Mesenchymal stem cell (in vitro differentiated cells and primary cell): Measurements from ENCODE around the gene APBA1.

Experiments used
- DNase-seq: peaks from one replicate; pipeline ENCODE4 v3.0.0-alpha.2; 2013
- H2AFZ ChIP-seq: one replicate; pipeline ENCODE4 v1.6.1; 2013; ENCODE audit warnings: low read depth, mild to moderate bottlenecking, control low read depth, inconsistent platforms, low read length, moderate library complexity
- H2AK5ac ChIP-seq: 2 replicates; pipeline ENCODE4 v1.6.1; 2013; ENCODE audit warnings: low read length, moderate library complexity, mild to moderate bottlenecking, inconsistent platforms; ENCODE audit not compliant: severe bottlenecking
- H2BK120ac ChIP-seq: one replicate; pipeline ENCODE4 v1.6.1; 2013; ENCODE audit warnings: low read depth, mild to moderate bottlenecking, inconsistent platforms, low read length, moderate library complexity
- H2BK12ac ChIP-seq, 2 experiments: one replicate each; pipeline ENCODE4 v1.6.1; 2013; ENCODE audit warnings: inconsistent platforms in 2 of 2, low read length in 2 of 2, mild to moderate bottlenecking in 2 of 2, moderate library complexity in 2 of 2, control low read depth in 1 of 2
- H2BK15ac ChIP-seq: one replicate; pipeline ENCODE4 v1.6.1; 2013; ENCODE audit warnings: mild to moderate bottlenecking, low read depth, inconsistent platforms; ENCODE audit not compliant: poor library complexity, severe bottlenecking
- H2BK5ac ChIP-seq: 2 replicates; pipeline ENCODE4 v1.6.1; 2013; ENCODE audit warnings: low read depth, mild to moderate bottlenecking, low read length, control low read depth, inconsistent platforms; ENCODE audit not compliant: poor library complexity, severe bottlenecking
- H3K14ac ChIP-seq, 2 experiments: one replicate each; pipeline ENCODE4 v1.6.1; 2013; ENCODE audit warnings: inconsistent platforms in 2 of 2, low read length in 2 of 2, control low read depth in 1 of 2, mild to moderate bottlenecking in 1 of 2, moderate library complexity in 1 of 2
- H3K18ac ChIP-seq, 2 experiments: one replicate each; pipeline ENCODE4 v1.6.1; 2013; ENCODE audit warnings: inconsistent platforms in 2 of 2, low read length in 2 of 2, control low read depth in 1 of 2, low read depth in 1 of 2, mild to moderate bottlenecking in 1 of 2
- H3K23ac ChIP-seq, 2 experiments: one replicate each; pipeline ENCODE4 v1.6.1; 2013; ENCODE audit warnings: inconsistent platforms in 2 of 2, low read length in 2 of 2, mild to moderate bottlenecking in 2 of 2, moderate library complexity in 2 of 2, control low read depth in 1 of 2
- H3K27ac ChIP-seq: 2 replicates; pipeline ENCODE4 v1.5.1; 2013; ENCODE audit warnings: mild to moderate bottlenecking, moderate library complexity, low read length, control low read depth, inconsistent platforms; ENCODE audit not compliant: poor library complexity, severe bottlenecking
- H3K27me3 ChIP-seq, 2 experiments: 2 replicates each; pipeline versions ENCODE4 v1.6.1 to v1.7.0; 2013; ENCODE audit warnings: low read length in 2 of 2, mild to moderate bottlenecking in 2 of 2, moderate library complexity in 2 of 2, control low read depth in 1 of 2, inconsistent platforms in 1 of 2; ENCODE audit not compliant: control insufficient read depth in 1 of 2, insufficient read depth in 1 of 2
- H3K36me3 ChIP-seq, 2 experiments: 2 replicates each; pipeline versions ENCODE4 v1.6.1 to v1.7.0; 2013; ENCODE audit warnings: low read length in 2 of 2, control low read depth in 1 of 2, inconsistent platforms in 1 of 2, low read depth in 1 of 2, mild to moderate bottlenecking in 1 of 2; ENCODE audit not compliant: insufficient read depth in 2 of 2, control insufficient read depth in 1 of 2
- H3K4ac ChIP-seq, 2 experiments: one replicate each; pipeline ENCODE4 v1.6.1; 2013; ENCODE audit warnings: inconsistent platforms in 2 of 2, low read length in 2 of 2, mild to moderate bottlenecking in 2 of 2, moderate library complexity in 2 of 2, control low read depth in 1 of 2, low read depth in 1 of 2
- H3K4me1 ChIP-seq: 2 replicates; pipeline ENCODE4 v1.6.1; 2013; ENCODE audit warnings: low read depth, low read length, control low read depth; ENCODE audit not compliant: control insufficient read depth, insufficient read depth
- H3K4me2 ChIP-seq: 2 replicates; pipeline ENCODE4 v1.6.1; 2013; ENCODE audit warnings: low read length, mild to moderate bottlenecking, inconsistent platforms; ENCODE audit not compliant: poor library complexity, severe bottlenecking
- H3K4me3 ChIP-seq, 2 experiments: 2 replicates each; pipeline versions ENCODE4 v1.5.1 to v1.7.0; 2013; ENCODE audit warnings: low read length in 2 of 2, mild to moderate bottlenecking in 2 of 2, control low read depth in 1 of 2, low read depth in 1 of 2; ENCODE audit not compliant: insufficient read depth in 1 of 2
- H3K79me1 ChIP-seq: replicated peaks from 2 replicates; pipeline ENCODE4 v1.6.1; 2013; ENCODE audit warnings: mild to moderate bottlenecking, control low read depth, low read length, inconsistent platforms; ENCODE audit not compliant: poor library complexity, severe bottlenecking
- H3K9ac ChIP-seq: 2 replicates; pipeline ENCODE4 v1.7.0; 2013; ENCODE audit warnings: mild to moderate bottlenecking, low read length, moderate library complexity
- H3K9me3 ChIP-seq: 2 replicates; pipeline ENCODE4 v1.7.0; 2013; ENCODE audit warnings: mild to moderate bottlenecking, low read length; ENCODE audit not compliant: control insufficient read depth
- H4K8ac ChIP-seq: one replicate; pipeline ENCODE4 v1.6.1; 2013; ENCODE audit warnings: inconsistent platforms, mild to moderate bottlenecking, low read length, moderate library complexity
- H4K91ac ChIP-seq: one replicate; pipeline ENCODE4 v1.6.1; 2013; ENCODE audit warnings: mild to moderate bottlenecking, low read length, inconsistent platforms
- WGBS: methylation state at CpG from one replicate; pipeline ENCODE4 v1.1.7; 2013; ENCODE audit warnings: mixed read lengths; 5-methylcytosine and 5-hydroxymethylcytosine counted together

The APBA1 gene

GRCh38 chr9:69632768-69633167 lies 39.4 kb downstream of the APBA1 start:
- H2BK15ac ChIP-seq: no peak overlapping the region

GRCh38 chr9:69627281-69627680 lies 44.9 kb downstream of the APBA1 start:
- Histone ChIP-seq H3K23ac (no peak overlapping the region), H3K14ac (no peak overlapping the region), H3K4me1 (no peaks in the 10 kb centered on the region), H3K79me1 (peaks cover 11% of the 10 kb centered on the region), H3K27me3 (no peaks in the 10 kb centered on the region), H2AK5ac (no peak overlapping the region), H3K9ac (no peak overlapping the region), H2BK15ac (no peak overlapping the region), H3K4ac (no peak overlapping the region), H3K4me2 (no peak overlapping the region), H2BK5ac (no peak overlapping the region), H4K91ac (no peak overlapping the region), H4K8ac (no peak overlapping the region), H3K4me3 (no peak overlapping the region), H2BK120ac (no peak overlapping the region), H3K27ac (no peak overlapping the region), H2AFZ (no peak overlapping the region), H2BK12ac (no peak overlapping the region), H3K9me3 (no peaks in the 10 kb centered on the region), H3K36me3 (no peaks in the 10 kb centered on the region), H3K18ac (no peak overlapping the region)
- DNase-seq: no peak
- 80% methylated on average over 3 of the region's 3 CpGs for WGBS

More at GRCh38 chr9:69632768-69633167, 39.4 kb downstream of the APBA1 start:
- Histone ChIP-seq H2BK5ac (no peak overlapping the region), H3K36me3 (no peaks in the 10 kb centered on the region), H3K18ac (no peak overlapping the region), H3K9ac (no peak overlapping the region), H2BK12ac (no peak overlapping the region), H3K23ac (no peak overlapping the region), H2AFZ (no peak overlapping the region), H3K9me3 (no peaks in the 10 kb centered on the region), H3K4me3 (no peak overlapping the region), H3K79me1 (peaks cover 8% of the 10 kb centered on the region), H2AK5ac (no peak overlapping the region), H3K4me2 (no peak overlapping the region), H2BK120ac (no peak overlapping the region), H3K27ac (no peak overlapping the region), H3K4me1 (no peaks in the 10 kb centered on the region), H4K8ac (no peak overlapping the region), H3K4ac (no peak overlapping the region), H3K14ac (no peak overlapping the region), H3K27me3 (no peaks in the 10 kb centered on the region), H4K91ac (no peak overlapping the region)
- WGBS: 65% methylated on average over 3 of the region's 3 CpGs
- DNase-seq: no peak

- Histone ChIP-seq H2AK5ac (no peak overlapping the region), H3K9ac (no peak overlapping the region), H3K14ac (no peak overlapping the region), H3K27me3 (no peaks in the 10 kb centered on the region), H2BK15ac (no peak overlapping the region), H3K4me3 (no peak overlapping the region), H2BK120ac (no peak overlapping the region), H3K79me1 (peaks cover 8% of the 10 kb centered on the region), H4K91ac (no peak overlapping the region), H3K9me3 (no peaks in the 10 kb centered on the region), H4K8ac (no peak overlapping the region), H3K27ac (no peak overlapping the region), H3K4ac (no peak overlapping the region), H3K36me3 (no peaks in the 10 kb centered on the region), H2BK12ac (no peak overlapping the region), H3K18ac (no peak overlapping the region), H2BK5ac (no peak overlapping the region), H3K4me2 (no peak overlapping the region), H3K4me1 (no peaks in the 10 kb centered on the region), H3K23ac (no peak overlapping the region), H2AFZ (no peak overlapping the region)
- DNase-seq: no peak
- WGBS: 100% methylated on average over 2 of the region's 3 CpGs
Measured at GRCh38 chr9:69623276-69623675, 48.9 kb downstream of the APBA1 start.

GRCh38 chr9:69622676-69623075 lies 49.5 kb downstream of the APBA1 start:
- H2BK5ac ChIP-seq: no peak overlapping the region
- no peak overlapping the region for H2AFZ ChIP-seq
- H4K8ac ChIP-seq: no peak overlapping the region
- WGBS: 100% methylated on average over 3 of the region's 3 CpGs
- H3K4me2 ChIP-seq: no peak overlapping the region
- no peak overlapping the region for H3K18ac ChIP-seq
- H2BK15ac ChIP-seq: no peak overlapping the region
- no peak overlapping the region for H3K9ac ChIP-seq
- H3K4ac ChIP-seq: no peak overlapping the region
- H4K91ac ChIP-seq: no peak overlapping the region
- H3K36me3 ChIP-seq: no peaks in the 10 kb centered on the region
- no peak overlapping the region for H3K4me3 ChIP-seq
- no peaks in the 10 kb centered on the region for H3K4me1 ChIP-seq
- no peak overlapping the region for H3K27ac ChIP-seq
- H3K79me1 ChIP-seq: peaks cover 4% of the 10 kb centered on the region
- no peak for DNase-seq
- H2BK12ac ChIP-seq: no peak overlapping the region
- H3K23ac ChIP-seq: no peak overlapping the region
- H3K14ac ChIP-seq: no peak overlapping the region
- no peak overlapping the region for H2BK120ac ChIP-seq
- no peaks in the 10 kb centered on the region for H3K9me3 ChIP-seq
- no peaks in the 10 kb centered on the region for H3K27me3 ChIP-seq
- no peak overlapping the region for H2AK5ac ChIP-seq
